Putamen (tissue), 1 donor: ENCODE measurements around the gene ZNF653.
"Not testable (repeated sequence)": the region's sequence is repeated elsewhere in the genome, so short reads cannot be mapped to it uniquely, and the experiment has no call there.

Experiments used
- DNase-seq: peaks from one replicate; pipeline ENCODE4 v3.0.0-alpha.2; 2016; ENCODE audit warnings: low spot score

The ZNF653 gene

DNA sequence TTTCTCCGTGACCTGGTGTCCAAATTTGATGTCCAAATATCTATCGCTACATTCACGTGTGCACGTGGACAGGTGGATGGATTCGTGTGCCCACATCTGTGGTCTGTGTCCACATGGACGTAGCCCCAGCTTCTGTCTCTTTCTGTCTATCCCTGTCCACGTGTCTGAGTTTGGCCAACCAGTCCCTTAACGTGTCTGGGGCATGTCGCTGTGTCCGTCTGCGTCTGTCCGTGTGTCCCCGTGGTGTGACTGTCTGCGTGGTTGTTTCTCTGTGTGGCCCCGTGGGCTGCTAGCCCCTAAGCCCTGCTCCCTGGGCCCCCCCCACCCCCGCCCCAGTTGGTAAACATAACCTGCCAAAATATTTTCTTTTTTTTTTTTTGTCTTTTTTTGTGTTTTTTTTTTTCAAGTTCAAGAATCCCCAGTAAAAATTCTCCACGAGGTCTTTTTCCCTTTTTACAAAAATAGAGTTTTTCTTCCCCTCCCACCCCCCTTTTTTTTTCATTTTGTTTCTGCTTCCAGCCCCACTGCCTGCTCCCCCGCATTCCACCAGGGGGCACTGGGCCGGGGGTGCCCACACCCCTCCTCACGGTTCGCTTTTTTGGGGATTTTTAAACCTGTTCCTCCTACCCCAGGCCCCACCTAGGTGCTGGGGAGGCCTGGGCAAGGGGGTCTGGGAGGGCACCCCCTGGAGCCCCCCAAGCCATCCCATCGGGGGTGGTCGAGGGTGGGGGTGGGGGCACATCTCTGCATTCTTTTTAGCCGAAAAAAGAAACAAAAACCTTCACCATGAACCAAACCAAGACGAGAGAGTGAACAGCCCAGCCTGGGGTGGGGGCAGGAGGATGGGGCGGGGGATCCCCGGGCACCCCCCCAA lies 51.9 kb downstream of the ZNF653 start:
- no peak for DNase-seq

DNA sequence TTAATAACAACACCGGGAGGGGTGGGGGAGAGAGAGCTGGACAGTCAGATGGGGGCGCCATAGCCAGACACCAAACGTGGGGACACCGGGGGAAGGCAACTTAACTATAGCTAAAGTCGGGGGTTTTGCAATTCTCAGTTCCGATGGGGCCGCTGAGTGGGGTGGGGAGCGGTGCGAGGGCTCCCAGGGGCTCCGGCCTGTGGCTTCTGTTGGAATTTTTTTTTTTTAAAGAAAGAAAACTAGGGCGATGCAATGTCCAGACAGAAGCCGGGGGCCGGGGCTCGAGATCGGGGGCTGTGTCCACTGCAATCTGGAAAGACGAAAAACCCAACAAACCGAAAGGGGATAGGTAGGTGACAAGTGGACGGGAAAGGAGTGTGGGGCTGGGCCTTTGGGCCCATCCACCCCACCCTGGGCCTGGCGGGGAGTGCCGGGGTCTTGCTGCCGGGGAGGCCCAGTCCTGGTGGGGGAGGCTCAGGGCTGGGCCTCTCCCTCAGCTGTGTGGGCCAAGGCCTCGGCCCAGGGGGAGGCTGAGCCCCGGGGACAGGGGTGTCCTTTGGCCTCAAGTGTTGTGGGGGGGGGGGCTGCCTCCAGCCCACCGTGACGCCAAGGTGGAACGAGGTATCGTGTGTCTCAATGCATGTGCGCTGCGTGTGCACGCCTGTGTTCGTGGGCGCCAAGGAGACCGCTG lies 52.9 kb downstream of the ZNF653 start:
- no peak for DNase-seq

DNA sequence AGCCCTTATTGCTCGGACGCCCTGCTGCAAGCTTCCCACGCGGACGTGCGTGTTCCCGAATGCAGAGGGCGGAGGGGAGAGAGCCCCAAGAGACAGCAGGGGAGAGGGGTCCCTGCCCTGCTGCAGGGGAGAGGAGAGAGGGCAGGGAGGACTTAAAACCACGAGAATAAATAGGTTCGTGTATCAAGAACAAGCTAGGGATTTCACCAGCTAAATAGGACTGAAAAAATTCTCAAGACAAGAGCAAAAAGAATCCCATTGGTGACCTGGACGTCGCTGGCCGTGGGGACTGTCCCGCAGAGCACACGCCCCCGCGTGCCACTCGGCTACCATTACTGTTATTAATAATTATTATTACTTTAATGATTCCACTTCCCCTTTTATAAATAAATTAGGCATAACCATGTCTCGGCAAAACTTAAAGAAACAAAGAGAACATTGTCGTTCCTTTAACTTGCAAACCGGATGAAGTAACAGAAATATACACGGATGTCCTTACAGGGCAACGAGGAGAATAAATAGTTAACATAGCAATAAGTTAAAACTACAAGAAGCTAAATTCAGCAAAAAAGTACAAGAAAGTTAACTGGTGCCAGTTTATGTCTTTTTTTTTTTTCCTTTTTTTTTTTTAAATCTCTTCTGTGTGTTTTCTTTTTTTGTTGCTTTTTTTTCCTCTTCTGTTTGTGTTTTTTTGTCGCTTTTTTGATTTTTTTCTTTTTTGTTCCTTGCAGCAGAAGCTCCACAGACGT lies 53.6 kb downstream of the ZNF653 start:
- no peak for DNase-seq

GRCh38 chr19:11451327-11451870 lies 54.2 kb downstream of the ZNF653 start:
- DNase-seq: no peak

DNA sequence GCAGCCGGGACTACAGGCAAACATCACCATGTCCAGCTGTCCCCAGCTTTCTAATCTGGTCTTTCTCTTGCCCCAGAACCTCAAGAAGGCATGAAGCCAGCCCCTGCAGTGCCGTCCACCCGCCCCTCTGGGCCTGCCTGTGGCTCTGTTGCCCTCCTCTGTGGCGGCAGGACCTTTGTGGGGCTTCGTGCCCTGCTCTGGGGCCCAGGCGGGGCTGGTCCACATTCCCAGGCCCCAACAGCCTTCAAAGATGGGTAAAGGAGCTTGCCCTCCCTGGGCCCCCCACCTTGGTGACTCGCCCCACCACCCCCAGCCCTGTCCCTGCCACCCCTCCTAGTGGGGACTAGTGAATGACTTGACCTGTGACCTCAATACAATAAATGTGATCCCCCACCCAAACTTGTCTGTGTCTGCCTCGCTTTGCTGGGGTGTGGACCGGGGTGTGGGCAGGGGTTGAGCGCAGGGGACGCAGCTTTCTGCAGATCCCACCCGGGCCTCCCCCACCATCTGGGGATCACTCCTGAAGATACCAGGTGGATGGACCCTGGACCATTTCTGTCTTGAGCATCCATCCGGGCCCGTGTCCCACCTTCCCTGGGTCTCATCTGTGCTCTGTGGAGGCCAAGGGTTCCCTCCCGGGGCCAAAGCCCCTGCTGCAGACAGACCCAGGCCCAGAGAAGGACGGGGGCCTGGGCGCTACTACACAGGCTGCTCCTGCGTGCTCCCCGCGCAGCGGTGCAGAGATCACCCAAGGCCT lies 54.9 kb downstream of the ZNF653 start:
- no peak for DNase-seq

DNA sequence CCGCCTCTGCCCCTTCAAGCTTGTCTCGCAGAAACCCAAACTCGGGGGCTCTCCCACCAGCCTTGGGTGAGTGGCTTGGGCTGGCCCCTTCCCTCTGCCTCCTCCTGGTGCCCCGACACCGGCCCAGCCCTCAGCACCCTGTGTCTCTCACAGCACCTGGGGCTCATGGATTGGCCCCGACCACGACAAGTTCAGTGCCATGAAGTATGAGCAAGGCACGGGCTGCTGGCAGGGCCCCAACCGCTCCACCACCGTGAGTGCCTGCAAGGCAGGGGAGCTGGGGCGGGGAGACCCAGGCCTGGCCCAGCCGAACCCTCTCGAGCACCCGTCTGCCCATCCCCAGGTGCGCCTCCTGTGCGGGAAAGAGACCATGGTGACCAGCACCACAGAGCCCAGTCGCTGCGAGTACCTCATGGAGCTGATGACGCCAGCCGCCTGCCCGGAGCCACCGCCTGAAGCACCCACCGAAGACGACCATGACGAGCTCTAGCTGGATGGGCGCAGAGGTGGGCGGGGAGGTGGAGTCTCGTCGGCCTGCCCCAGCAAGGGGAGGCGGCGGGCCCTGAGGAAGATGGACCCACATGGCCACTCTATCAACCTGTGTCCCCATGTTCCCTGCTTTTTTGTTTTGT lies 56.6 kb downstream of the ZNF653 start:
- DNase-seq: no peak

- DNase-seq: no peak
These were observed 57.2 kb downstream of the ZNF653 start for GRCh38 chr19:11448410-11448809.

- DNase-seq: no peak
These were observed 58.0 kb downstream of the ZNF653 start for GRCh38 chr19:11447347-11448262.

DNA sequence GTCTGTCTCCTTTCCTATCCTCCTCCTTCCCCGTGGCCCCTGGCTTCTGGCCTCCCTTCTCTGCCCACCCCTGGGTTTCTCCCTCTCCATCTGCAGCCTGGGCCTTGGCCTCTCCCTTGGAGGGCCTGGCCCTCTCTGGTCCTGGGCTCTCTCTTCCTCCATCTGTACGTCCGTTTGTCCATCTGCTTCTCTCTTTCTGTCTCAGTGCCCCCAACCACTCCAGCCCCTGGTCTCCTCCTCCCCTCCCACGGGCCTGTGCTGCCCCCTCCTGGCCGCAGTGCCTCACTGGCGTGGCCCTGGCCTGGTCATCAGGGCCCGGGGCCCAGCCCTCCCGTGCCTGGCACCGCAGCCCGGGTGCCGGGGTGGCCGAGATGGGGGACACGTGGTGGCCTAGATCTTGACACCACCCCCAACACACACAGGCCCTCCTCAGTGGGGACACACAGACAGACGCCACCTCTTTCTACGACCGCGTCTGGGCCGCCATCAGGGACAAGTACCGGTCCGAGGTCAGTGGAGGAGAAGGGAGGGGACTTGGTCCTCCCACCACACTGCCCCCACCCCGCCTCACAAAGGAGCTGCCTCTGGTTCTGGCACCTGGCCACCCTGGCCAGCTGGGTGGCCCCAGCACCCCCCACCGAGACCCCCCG lies 58.9 kb downstream of the ZNF653 start:
- DNase-seq: peak; percentile 90

DNA sequence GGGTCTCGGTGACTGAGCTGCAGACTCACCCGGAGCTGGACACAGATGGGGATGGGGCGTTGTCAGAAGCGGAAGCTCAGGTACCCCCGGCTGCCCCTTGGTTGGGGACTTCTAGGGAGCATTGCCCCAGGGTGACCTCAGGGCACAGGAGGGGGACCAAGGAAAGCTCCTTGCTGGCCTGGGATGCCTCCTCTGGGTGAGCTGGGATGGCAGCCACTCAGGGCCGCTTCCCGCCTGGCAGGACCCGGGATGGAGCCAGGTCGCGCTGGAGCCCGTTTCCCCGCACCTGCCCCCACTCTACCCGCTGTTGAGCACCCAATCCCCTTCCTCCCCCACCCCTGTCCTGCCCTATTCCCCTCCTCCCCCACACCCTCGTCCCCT lies 59.4 kb downstream of the ZNF653 start:
- no peak for DNase-seq

DNA sequence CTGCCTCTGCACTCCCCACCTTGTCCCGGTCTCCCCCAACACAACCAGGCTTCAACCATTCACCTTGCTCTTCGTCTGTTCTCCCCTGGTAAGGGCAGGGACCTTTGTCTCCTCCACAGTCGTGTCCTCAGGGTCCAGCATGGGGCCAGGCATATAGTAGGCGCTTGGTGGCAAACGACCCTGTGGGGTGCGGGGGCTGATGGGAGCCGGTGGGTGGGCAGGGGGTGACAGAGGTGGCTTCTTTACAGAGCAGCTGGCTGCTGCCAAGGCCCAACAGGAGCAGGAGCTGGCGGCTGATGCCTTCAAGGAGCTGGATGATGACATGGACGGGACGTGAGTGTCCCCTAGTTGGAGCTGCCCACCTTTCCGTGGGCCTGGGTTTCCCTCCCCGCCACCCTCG lies 60.5 kb downstream of the ZNF653 start:
- no peak for DNase-seq

- DNase-seq: no peak
These were observed 61.6 kb downstream of the ZNF653 start for GRCh38 chr19:11444059-11444458.

- no peak for DNase-seq
These were observed 67.7 kb downstream of the ZNF653 start for GRCh38 chr19:11437955-11438354.

DNA sequence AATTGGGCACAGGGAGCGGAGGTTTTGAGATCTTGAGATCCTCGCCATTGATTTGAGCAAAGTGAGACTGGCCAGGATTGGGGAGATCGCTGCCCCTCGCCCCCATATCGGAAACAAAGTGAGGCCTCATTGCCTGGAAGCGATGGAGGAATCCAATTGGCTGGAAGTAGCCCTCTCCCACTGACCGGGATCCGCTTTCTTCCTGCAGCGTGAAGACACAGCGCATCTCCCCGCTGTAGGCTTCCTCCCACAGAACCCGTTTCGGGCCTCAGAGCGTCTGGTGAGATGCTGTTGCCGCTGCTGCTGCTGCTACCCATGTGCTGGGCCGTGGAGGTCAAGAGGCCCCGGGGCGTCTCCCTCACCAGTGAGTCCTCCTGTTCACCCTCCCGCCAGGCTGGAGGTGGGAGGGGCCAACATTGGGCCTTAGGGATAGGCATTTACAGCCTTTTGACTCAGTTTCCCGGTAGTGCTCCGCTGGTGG lies 69.8 kb downstream of the ZNF653 start:
- no peak for DNase-seq

- peak; percentile 100 for DNase-seq
These were observed 70.4 kb downstream of the ZNF653 start, which contains the start of the genes ODAD3 and PRKCSH for GRCh38 chr19:11435057-11435832. Gene ODAD3, minus strand, starts transcription at chr19:11435121. Its CDS starts 105 bp downstream, at chr19:11435016. Gene PRKCSH, plus strand, starts transcription at chr19:11435635. Its CDS starts 483 bp downstream, at chr19:11436118.

DNA sequence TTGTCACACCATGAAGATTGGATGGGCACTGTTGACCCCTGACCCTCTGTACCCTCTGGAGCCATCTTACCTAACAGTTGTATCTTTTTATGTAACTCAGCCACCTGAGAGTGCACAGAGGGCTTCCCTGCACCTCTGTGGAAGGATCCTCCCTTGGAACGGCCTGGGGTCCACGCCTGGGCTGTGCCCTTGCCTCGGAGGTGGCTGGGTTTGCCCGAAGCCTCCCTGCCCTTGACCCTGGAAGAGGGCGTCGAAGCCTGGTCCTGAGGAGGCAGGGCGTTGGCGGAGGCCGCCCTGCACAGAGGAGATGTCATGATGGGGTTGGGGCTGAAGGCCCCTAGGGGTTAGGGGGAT lies 71.0 kb downstream of the ZNF653 start:
- DNase-seq: no peak

- not testable (repeated sequence) for DNase-seq
These were observed 72.1 kb downstream of the ZNF653 start for GRCh38 chr19:11433526-11433925.
